K562 (cell line): ENCODE data around the gene PALLD.

Experiments
- BACH1 ChIP-seq: fragments of 200-800 bp; sonication (Bioruptor generic); IDR thresholded peaks from 2 replicates; pipeline ENCODE4 v1.6.1; 2016; ENCODE audit warnings: missing genetic modification characterization, missing compliant biosample characterization
- CTCF ChIP-seq, 3 experiments: IDR thresholded peaks in 2 of 3; conservative IDR thresholded peaks in 1 of 3; 2 replicates each; pipeline ENCODE4 v1.5.1; 2011 to 2012; ENCODE audit warnings: low read length in 3 of 3, mild to moderate bottlenecking in 3 of 3, control low read depth in 2 of 3, improper control_type of control experiment in 1 of 3, inconsistent platforms in 1 of 3, low read depth in 1 of 3, mixed read lengths in 1 of 3, moderate library complexity in 1 of 3; ENCODE audit not compliant: insufficient read depth in 2 of 3
- FOS ChIP-seq: IDR thresholded peaks from 3 replicates; pipeline ENCODE4 v1.6.1; 2011; ENCODE audit not compliant: insufficient read length; ENCODE audit errors: extremely low read depth
- POLR3G ChIP-seq: IDR thresholded peaks from 2 replicates; pipeline ENCODE4 v1.6.1; 2011; ENCODE audit not compliant: insufficient read length, insufficient replicate concordance; ENCODE audit errors: extremely low read depth
- RCOR1 ChIP-seq, 2 experiments: IDR thresholded peaks; 2 replicates each; pipeline ENCODE4 v1.6.1; 2012; ENCODE audit warnings: low read depth in 2 of 2, low read length in 2 of 2, borderline replicate concordance in 1 of 2, improper control_type of control experiment in 1 of 2
- RHOXF2B ChIP-seq: fragments of 250-450 bp; sonication (Bioruptor Pico); conservative IDR thresholded peaks from 2 replicates; pipeline ENCODE4 v1.5.1; 2021
- ZC3H11A ChIP-seq: IDR thresholded peaks from 2 replicates; pipeline ENCODE4 v1.6.1; 2012; ENCODE audit warnings: low read depth, low read length, improper control_type of control experiment
- TF ChIP-seq, protein P1 (sequence below): sonication (generic); formaldehyde crosslinking; IDR thresholded peaks from 2 replicates; pipeline ENCODE4 v1.8.1; 2022; ENCODE audit warnings: missing genetic modification reagents
- TF ChIP-seq, protein P2 (sequence below): fragments of 150-350 bp; IDR thresholded peaks from 2 replicates; pipeline ENCODE4 v1.6.1; 2014; ENCODE audit warnings: low read depth, mild to moderate bottlenecking, low read length, borderline replicate concordance

DNA sequence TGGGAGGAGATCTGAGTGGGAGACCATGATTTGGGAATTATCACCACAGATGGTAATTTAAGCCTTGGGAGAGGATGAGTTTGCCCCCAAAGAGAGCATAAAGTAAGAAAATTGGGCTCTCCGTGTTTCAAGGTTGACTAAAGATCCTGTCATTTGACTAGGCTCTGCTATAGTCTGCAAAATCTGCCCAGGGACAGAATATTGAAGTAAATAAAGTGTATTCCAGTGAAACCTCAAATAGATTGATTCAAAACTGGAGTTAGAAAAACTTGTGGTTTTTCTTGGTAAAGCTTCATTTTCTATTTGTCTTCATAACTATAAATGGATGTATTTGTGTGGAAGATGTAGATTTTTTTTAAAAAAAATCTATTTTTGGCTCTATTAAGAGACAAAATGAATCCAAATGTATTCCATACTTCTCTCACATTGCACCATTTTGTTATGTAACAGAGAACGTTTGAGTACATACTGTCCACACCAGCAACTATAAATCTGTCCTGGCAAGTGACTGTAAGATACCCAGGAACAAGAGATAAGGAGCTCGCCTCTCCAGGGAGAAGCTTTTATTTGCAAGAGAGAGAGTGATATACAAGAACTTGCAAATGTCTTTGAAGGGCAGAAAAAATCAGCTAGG, 343.0 kb downstream of the PALLD start:
- TF ChIP-seq POLR3G: no peak
- no peak for TF ChIP-seq RHOXF2B
- TF ChIP-seq, protein P1, sequence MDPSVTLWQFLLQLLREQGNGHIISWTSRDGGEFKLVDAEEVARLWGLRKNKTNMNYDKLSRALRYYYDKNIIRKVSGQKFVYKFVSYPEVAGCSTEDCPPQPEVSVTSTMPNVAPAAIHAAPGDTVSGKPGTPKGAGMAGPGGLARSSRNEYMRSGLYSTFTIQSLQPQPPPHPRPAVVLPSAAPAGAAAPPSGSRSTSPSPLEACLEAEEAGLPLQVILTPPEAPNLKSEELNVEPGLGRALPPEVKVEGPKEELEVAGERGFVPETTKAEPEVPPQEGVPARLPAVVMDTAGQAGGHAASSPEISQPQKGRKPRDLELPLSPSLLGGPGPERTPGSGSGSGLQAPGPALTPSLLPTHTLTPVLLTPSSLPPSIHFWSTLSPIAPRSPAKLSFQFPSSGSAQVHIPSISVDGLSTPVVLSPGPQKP (CRISPR knock-in tag): no peak
- TF ChIP-seq ZC3H11A: no peak
- no peak for TF ChIP-seq RCOR1 (IDR thresholded peaks at IDR 0.05; ENCODE audit: borderline replicate concordance in 1 of 2, low read depth in 2 of 2, low read length in 2 of 2)
- no peak for TF ChIP-seq BACH1 (tag)
- no peak for TF ChIP-seq FOS
- TF ChIP-seq, protein P2, sequence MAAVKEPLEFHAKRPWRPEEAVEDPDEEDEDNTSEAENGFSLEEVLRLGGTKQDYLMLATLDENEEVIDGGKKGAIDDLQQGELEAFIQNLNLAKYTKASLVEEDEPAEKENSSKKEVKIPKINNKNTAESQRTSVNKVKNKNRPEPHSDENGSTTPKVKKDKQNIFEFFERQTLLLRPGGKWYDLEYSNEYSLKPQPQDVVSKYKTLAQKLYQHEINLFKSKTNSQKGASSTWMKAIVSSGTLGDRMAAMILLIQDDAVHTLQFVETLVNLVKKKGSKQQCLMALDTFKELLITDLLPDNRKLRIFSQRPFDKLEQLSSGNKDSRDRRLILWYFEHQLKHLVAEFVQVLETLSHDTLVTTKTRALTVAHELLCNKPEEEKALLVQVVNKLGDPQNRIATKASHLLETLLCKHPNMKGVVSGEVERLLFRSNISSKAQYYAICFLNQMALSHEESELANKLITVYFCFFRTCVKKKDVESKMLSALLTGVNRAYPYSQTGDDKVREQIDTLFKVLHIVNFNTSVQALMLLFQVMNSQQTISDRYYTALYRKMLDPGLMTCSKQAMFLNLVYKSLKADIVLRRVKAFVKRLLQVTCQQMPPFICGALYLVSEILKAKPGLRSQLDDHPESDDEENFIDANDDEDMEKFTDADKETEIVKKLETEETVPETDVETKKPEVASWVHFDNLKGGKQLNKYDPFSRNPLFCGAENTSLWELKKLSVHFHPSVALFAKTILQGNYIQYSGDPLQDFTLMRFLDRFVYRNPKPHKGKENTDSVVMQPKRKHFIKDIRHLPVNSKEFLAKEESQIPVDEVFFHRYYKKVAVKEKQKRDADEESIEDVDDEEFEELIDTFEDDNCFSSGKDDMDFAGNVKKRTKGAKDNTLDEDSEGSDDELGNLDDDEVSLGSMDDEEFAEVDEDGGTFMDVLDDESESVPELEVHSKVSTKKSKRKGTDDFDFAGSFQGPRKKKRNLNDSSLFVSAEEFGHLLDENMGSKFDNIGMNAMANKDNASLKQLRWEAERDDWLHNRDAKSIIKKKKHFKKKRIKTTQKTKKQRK: no peak
- no peak for TF ChIP-seq CTCF (IDR thresholded peaks at IDR 0.05 in 2 of 3, conservative IDR thresholded peaks at IDR 0.05 in 1 of 3; ENCODE audit: insufficient read depth in 2 of 3, low read depth in 1 of 3, low read length in 3 of 3)
